ENCODE data around the gene SFTPB.

SFTPB gene

GRCh38 chr2:85611705-85612587, 56.1 kb downstream of the SFTPB start, which contains the start of gene C2orf68:
Gene C2orf68, minus strand, starts transcription at chr2:85612066. Its CDS starts 82 bp downstream, at chr2:85611984.
- peak; percentile 71 for DNase-seq (ENCODE audit: low read depth)

- no peak for DNase-seq (ENCODE audit: low read depth)
These were observed 56.7 kb downstream of the SFTPB start for GRCh38 chr2:85611217-85611704.
